Panc1 (cell line): ENCODE results near the gene LHFPL2. TPM values are rescaled to one million over a fixed set of nuclear protein-coding genes. Genes with fewer than 3 reads are reported as not detected.

Experiments
- ATAC-seq: fragments of 200-7000 bp; cut with Tn5 transposase; 2 replicates; pipeline ENCODE4 v1.9.1; 2020; ENCODE audit warnings: mild to moderate bottlenecking, moderate library complexity
- BruUV-seq: library from RNA; stranded (reverse); fragments of 400-500 nt; replicated peaks from 2 replicates; lab custom pipeline; 2021; lab: Mats Ljungman, UMichigan
- CTCF ChIA-PET: fragments of 300-600 bp; sonication (Branson Sonifier 250); formaldehyde crosslinking; loops from one replicate; lab custom pipeline; 2022; ENCODE audit warnings: antibody characterized with exemption; lab: Charles Lee
- POLR2A ChIA-PET: fragments of 300-600 bp; sonication (Branson Sonifier 250); formaldehyde crosslinking; loops from one replicate; lab custom pipeline; 2022; ENCODE audit warnings: antibody characterized with exemption; lab: Charles Lee
- DNase-seq: peaks from one replicate; pipeline ENCODE4 v3.0.0-alpha.2; 2010; ENCODE audit warnings: low read depth, low spot score
- H3K27ac ChIP-seq: 2 replicates; pipeline ENCODE4 v1.5.1; 2011; ENCODE audit warnings: mild to moderate bottlenecking, low read length, inconsistent platforms
- H3K27me3 ChIP-seq: fragments of 200-500 bp; sonication (Bioruptor generic); 2 replicates; pipeline ENCODE4 v1.6.0; 2014; ENCODE audit warnings: low read length, inconsistent platforms; ENCODE audit not compliant: control insufficient read depth, insufficient read depth
- H3K36me3 ChIP-seq: fragments of 200-500 bp; sonication (Bioruptor generic); 2 replicates; pipeline ENCODE4 v1.5.1; 2014; ENCODE audit warnings: inconsistent platforms, mild to moderate bottlenecking, low read length, moderate library complexity; ENCODE audit not compliant: control insufficient read depth, insufficient read depth
- H3K4me1 ChIP-seq: 2 replicates; pipeline ENCODE4 v1.5.1; 2011; ENCODE audit warnings: inconsistent platforms, mild to moderate bottlenecking, low read length, moderate library complexity; ENCODE audit not compliant: control insufficient read depth, insufficient read depth
- H3K4me3 ChIP-seq, 2 experiments: 2 replicates each; pipeline ENCODE4 v1.5.1; 2011 to 2012; ENCODE audit warnings: low read depth in 2 of 2, low read length in 2 of 2, mild to moderate bottlenecking in 2 of 2, inconsistent platforms in 1 of 2, moderate library complexity in 1 of 2
- H3K9me3 ChIP-seq: fragments of 200-500 bp; sonication (Bioruptor generic); 2 replicates; pipeline ENCODE4 v1.5.1; 2014; ENCODE audit warnings: low read depth, mild to moderate bottlenecking, inconsistent platforms, low read length, moderate library complexity; ENCODE audit not compliant: control insufficient read depth, insufficient read depth
- CTCF ChIP-seq: fragments of 450-650 bp; IDR thresholded peaks from 2 replicates; pipeline ENCODE4 v1.5.1; 2017; ENCODE audit warnings: mild to moderate bottlenecking
- POLR2AphosphoS5 ChIP-seq: IDR thresholded peaks from 2 replicates; pipeline ENCODE4 v1.6.1; 2012; ENCODE audit warnings: mild to moderate bottlenecking, low read depth, low read length, moderate library complexity
- REST ChIP-seq, 2 experiments: IDR thresholded peaks; 2 replicates each; pipeline ENCODE4 v1.6.1; 2011 to 2012; ENCODE audit warnings: low read depth in 2 of 2, control low read depth in 1 of 2, low read length in 1 of 2, mild to moderate bottlenecking in 1 of 2, moderate library complexity in 1 of 2; ENCODE audit not compliant: insufficient read depth in 1 of 2
- SIN3A ChIP-seq: IDR thresholded peaks from 2 replicates; pipeline ENCODE4 v1.6.1; 2012; ENCODE audit warnings: low read depth, mild to moderate bottlenecking, low read length, moderate library complexity, borderline replicate concordance; ENCODE audit not compliant: insufficient read depth
- TCF7L2 ChIP-seq: IDR thresholded peaks from 2 replicates; pipeline ENCODE4 v1.6.1; 2011; ENCODE audit warnings: mild to moderate bottlenecking, low read depth, low read length, inconsistent platforms
- in situ Hi-C: cut with HindIII; loops from 2 replicates; pipeline ENCODE4 v1.10.0; 2016; ENCODE audit warnings: low sequenced_read_pairs, low pct_unique_long_range_greater_than_20kb
- intact Hi-C: fragments of 100-400 bp; cut with micrococcal nuclease; formaldehyde crosslinking; loops from one replicate; pipeline ENCODE4 v1.10.0; 2022; ENCODE audit not compliant: unreplicated experiment
- total RNA-seq: library from RNA; stranded (reverse); gene quantifications from one replicate; pipeline ENCODE4 v1.2.1, GENCODE V29; 2021; ENCODE audit not compliant: unreplicated experiment

LHFPL2 gene
- total RNA-seq, 1 experiment from 2014 or later: 25.8 TPM

GRCh38 chr5:78563621-78564020 is 85.0 kb downstream of the LHFPL2 start:
- CTCF ChIA-PET: interaction anchor here (0.7 kb wide), 1 partner anchor 403 kb away, joined by 4 read pairs; no protein-coding TSS in a partner anchor
- intact Hi-C loops (no loop called here), in situ Hi-C loops (no loop called here)
- Histone ChIP-seq H3K9me3 (peaks cover 4% of the 10 kb centered on the region; the same call in 1 of the 2 replicates), H3K4me1 (no peaks in the 10 kb centered on the region), H3K27ac (no peak overlapping the region), H3K36me3 (no peaks in the 10 kb centered on the region), H3K27me3 (no peaks in the 10 kb centered on the region), H3K4me3 (no peak overlapping the region)
- POLR2A ChIA-PET: interaction anchor here (0.6 kb wide), 1 partner anchor 77 kb away, joined by 3 read pairs; no protein-coding TSS in a partner anchor
- TF ChIP-seq TCF7L2 (no peak), REST (IDR thresholded peaks at IDR 0.05; ENCODE audit: insufficient read depth in 1 of 2, low read depth in 2 of 2, low read length in 1 of 2) (no peak), CTCF (no peak), SIN3A (no peak), POLR2AphosphoS5 (no peak)
- ATAC-seq (no peak), DNase-seq (no peak)
- BruUV-seq: no TSS peak

GRCh38 chr5:78562714-78563330 is 85.8 kb downstream of the LHFPL2 start:
- CTCF ChIA-PET: no interaction called here
- ATAC-seq (no peak), DNase-seq (no peak)
- intact Hi-C loops: no loop called here
- no peak overlapping the region for H3K4me3 ChIP-seq
- H3K4me1 ChIP-seq: no peaks in the 10 kb centered on the region
- H3K9me3 ChIP-seq: peaks cover 4% of the 10 kb centered on the region; the same call in 1 of the 2 replicates
- no peaks in the 10 kb centered on the region for H3K36me3 ChIP-seq
- TF ChIP-seq REST (IDR thresholded peaks at IDR 0.05; ENCODE audit: insufficient read depth in 1 of 2, low read depth in 2 of 2, low read length in 1 of 2): no peak
- in situ Hi-C loops: no loop called here
- POLR2A ChIA-PET: interaction anchor here (0.6 kb wide), 1 partner anchor 78 kb away, joined by 3 read pairs; no protein-coding TSS in a partner anchor
- no peak overlapping the region for H3K27ac ChIP-seq
- no peaks in the 10 kb centered on the region for H3K27me3 ChIP-seq
- BruUV-seq: TSS peak; percentile 25
